GM18861 (cell line): Measurements from ENCODE around the gene SERPINA1.
"Not testable (repeated sequence)": the region's sequence is repeated elsewhere in the genome, so short reads cannot be mapped to it uniquely, and the experiment has no call there.

Experiments
- ATAC-seq: cut with Tn5 transposase; IDR thresholded peaks from one replicate; pipeline ENCODE4 v1.9.1; 2021; ENCODE audit not compliant: unreplicated experiment

The SERPINA1 gene

DNA sequence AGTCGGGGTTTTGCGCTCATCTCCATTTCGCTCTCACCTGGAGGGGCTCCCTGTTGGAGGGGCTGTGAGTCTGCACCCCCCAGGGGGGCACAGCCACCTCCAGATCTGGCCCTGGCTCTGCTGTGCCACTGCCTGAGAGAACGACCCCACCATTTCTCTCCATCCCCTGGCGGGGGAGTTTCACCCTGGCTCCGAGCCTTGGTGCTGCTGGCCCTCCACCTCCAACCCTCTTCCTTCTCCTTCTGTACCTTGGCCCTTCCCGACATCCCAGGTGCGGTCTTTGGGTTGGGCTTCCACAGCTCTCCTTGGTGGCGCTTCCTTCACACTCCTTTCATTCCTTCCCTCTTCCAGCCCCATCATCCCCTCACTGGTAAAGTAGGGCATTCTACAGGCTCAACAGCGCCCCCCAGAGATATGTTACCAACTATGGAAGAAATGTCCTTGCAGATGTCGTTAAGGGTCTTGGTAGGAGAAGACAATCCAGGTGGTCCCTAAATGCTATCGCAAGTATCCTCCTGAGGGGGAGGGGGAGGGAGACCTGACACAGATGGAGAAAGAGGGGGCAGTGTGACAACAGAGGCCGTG lies 16.3 kb downstream of the SERPINA1 start:
- no peak for ATAC-seq

DNA sequence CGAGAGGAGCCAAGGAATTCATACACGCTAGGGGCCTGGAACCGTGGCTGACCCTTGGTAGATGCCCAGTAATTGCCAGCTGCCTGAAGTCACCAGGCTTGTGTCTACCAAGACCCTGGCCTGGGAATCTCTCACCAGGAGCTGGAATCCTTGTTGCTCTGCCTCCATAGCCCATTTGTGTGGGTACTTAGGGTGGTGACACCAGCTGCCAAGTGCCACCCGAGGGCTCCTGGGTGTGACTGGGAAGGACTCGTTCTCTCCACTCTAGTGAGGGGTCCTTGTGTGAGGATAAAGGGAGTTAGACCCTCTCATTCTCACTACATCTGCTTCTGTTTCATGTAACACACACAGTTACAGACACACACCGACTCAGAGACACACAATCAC lies 17.9 kb downstream of the SERPINA1 start:
- ATAC-seq, result no peak

GRCh38 chr14:94369766-94370523 lies 18.5 kb downstream of the SERPINA1 start:
- ATAC-seq, result not testable (repeated sequence)

DNA sequence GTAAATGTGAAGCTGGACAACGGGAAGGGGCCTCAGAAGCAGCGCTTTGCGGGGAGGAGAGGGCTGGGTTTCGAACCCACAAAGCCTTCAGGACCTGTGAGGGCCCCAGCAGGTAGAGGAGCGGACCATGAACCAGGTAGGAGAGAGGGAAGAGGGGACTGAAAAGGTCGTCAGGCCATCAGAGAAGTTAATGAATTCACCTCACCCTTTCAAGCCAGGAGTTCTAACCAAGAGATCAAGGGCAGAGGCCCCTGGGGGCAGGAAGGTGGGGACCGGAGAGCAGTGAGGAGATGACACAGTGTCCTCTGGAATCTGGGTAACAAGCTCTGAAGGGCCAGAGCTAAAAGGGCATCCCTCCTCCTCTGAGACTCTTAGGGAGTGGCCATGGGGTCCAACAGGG lies 19.4 kb downstream of the SERPINA1 start:
- ATAC-seq, result no peak

DNA sequence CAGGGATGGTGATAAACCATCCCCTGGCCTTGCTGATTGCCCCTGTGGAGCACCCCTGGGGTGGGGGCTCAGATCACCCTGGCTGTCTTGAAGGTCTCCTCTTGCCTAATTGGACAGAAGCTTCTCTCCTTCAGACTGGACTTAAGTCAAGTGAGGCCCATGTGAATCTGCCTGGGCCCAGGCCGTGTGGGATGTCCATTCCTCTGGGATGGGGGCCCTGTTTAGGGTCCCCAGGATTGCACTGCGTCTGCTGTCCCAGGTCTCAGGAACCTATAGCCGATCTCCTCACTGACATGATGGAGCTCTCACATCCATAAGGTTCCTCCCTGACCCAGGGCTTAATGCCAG lies 20.2 kb downstream of the SERPINA1 start:
- ATAC-seq, result no peak

DNA sequence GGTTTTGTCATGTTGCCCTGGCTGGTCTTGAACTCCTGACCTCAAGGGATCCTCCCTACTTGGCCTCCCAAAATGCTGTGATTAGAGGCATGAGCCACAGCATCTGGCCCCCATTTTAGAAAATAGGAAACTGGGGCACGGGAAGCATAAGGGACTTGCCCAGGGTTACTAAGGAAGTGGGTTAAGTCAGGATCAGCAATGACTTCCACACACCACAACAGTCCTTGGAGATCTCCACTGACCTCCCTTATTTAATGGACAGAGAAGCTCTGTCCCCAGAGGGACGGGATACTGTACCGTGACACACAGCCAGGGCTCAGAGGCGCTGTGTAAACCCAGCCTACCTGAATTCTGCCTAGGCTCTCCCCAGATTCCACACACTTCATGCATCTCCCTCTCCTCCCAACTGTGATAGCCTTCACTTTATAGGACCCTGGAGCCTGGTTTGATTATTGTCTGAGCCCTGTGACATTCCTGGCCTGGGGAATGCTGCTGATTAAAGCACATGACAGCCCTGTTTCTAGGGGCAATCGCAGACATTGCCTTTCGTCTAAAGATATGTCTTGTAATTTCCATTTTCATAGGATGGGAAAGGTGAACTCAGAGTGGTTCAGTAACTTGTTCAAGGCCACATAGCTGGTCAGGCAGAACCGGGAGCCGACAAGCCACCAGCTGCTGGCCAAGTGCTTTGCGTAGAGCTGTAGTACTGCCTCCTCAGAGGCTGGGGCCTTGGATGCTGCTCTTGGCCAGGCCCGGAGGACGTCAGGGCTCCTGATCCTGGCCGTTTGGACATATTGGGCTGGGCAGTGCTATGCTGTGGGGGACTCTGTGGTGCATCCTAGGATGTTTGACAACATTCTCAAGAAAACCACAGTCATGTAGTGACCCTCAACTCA lies 20.8 kb downstream of the SERPINA1 start:
- ATAC-seq, result no peak

DNA sequence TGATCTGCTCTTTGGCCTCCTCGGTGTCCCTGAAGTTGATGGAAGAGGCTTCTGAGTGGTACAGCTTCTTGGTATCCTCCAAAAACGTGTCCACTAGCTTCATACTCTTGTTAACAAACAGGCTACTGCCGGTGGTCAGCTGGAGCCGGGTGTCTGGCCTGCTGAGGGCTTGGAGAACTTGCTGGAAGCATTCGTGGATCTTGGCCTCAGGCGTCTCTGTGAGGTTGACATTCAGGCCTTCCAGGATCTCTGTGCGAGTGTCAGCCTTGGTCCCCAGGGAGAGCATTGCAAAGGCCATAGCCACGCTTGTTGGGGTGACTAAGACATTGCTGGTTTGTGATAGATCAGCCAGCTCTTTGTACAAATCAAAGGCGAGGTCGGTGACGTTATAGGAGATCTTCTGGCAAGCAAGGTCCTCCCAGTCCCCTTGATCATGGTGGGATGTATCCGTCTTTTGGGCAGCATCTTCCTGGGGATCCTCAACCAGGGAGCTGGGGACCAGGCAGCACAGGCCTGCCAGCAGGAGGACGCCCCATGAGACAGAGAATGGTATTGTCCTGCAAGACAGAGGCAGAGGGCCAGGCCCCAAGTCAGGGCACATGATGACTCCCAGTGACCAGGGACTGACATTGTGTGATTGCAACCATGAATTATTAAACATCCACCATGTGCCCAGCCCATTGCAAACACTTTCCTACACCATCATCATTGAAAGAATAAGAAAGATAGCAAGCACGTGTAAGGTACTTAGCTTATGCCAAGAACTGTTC lies 22.1 kb downstream of the SERPINA1 start, which contains the start of gene SERPINA2:
TSS of gene SERPINA2 (minus strand) at position 553 of the 770 bp plus-strand sequence.
- no peak for ATAC-seq

DNA sequence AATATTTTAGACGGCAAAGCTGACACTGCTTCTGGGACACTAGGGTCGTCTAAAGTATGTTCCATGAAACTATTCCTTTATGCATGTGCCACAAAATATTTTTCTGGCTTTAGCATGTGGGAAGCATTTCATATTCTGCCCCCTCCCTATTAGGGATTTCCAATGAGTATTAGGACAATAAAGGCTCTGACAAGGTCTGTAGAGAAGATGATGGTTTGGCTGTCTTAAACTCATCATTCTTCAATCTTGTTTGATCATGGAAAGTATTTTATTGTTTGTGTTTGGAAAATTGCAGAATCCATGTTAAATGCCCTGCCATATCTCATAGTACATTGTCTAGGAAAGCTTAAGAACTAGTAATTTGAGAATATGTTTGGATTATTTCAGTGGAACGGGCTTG lies 22.8 kb downstream of the SERPINA1 start:
- no peak for ATAC-seq

- no peak for ATAC-seq
These were observed 23.4 kb downstream of the SERPINA1 start for GRCh38 chr14:94364964-94365363.

- no peak for ATAC-seq
These were observed 24.4 kb downstream of the SERPINA1 start for GRCh38 chr14:94364037-94364436.

DNA sequence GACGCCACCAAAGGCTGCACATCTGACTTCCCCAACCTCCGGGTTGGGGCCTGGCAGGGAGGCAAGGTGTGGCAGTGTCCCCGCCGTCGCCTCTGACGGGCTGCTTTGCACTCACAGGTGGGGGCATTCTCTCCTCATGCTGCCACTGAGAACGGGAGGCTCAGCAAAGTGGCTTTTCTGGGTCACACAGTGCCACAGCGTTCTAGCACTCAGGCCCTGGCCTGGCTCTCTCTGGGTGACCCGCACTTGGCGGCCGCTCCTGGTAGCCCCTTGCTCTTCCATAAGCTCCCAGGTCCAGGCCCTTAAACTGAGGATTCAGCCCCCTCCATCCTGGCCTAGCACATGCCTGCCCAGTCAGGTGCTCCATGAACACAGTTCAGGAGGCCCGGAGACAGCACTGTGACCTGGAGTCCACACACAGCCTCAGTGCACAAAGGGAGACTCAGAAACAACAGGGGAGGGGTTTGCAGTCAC lies 25.2 kb downstream of the SERPINA1 start:
- ATAC-seq, result no peak

DNA sequence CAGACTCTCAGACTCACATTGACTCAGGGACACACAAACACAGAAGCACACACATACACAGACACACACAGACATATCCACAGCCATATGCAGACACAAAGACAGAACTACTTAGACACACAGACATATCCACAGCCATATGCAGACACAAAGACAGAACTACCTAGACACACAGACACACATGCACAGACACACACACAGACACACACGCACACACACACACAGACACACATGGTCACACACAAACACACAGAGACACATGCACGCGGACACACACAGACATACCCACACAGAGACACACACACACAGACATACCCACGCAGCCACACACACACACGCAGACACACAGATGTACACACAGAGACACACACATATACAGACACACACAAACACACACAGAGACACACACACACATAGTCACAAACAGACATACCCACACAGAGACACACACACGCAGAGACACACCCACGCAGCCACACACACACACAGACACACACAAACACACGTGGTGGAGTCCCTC lies 25.7 kb downstream of the SERPINA1 start:
- ATAC-seq, result no peak

DNA sequence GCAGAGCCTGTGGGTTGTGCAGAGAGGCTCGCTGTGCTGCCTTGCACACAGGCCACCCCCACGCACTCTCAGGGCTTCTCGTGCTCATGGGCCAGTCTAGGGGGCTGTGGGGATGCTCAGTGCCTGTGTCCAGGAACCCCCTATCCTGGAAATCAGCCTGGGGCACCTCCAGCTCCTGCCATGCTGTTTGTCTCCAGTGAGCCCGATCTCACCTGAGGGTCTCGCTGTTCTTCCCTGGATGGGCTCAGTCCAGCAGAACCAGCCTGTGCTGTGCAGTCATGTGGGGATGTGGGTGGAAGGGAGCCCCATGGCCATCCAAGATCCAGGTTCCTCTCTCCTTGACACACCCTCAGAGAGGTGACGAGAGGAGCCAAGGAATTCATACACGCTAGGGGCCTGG lies 26.7 kb downstream of the SERPINA1 start:
- ATAC-seq, result no peak

GRCh38 chr14:94360945-94361565 lies 27.3 kb downstream of the SERPINA1 start:
- ATAC-seq, result no peak

GRCh38 chr14:94357166-94357565 lies 31.2 kb downstream of the SERPINA1 start:
- ATAC-seq, result no peak

DNA sequence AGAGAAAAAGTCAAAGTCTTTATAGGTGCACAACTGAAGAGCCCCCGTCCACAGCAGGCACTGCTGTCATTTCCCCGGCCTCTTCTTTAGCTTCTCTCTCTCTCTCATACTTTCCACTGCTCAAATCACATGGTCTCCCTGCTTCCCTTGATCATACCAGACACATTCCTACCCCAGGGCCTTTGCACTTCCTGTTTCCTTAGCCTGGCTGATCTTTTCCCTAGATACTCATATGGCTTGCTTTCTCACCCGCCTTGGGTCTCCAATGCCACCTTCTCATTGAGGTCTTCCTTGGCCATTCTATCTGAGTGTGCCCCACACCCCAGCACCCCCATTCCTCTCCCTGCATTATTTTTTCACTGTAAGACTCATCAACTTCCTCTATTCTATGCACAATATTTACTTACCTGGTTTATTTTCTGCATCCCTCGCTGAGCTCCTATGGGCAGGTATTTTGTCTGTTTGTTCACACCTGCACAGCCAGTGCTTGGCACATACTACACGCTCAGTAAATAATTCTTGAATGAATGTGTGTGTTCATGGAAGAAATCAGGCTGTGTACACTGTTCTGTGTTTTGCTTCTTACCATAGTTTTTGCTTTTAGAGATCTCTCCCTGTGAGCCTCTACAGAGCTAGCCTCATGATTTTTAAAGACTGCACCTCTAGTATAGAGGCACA lies 31.9 kb downstream of the SERPINA1 start:
- ATAC-seq, result no peak

- ATAC-seq, result no peak
These were observed 33.1 kb downstream of the SERPINA1 start for GRCh38 chr14:94355191-94355794.

DNA sequence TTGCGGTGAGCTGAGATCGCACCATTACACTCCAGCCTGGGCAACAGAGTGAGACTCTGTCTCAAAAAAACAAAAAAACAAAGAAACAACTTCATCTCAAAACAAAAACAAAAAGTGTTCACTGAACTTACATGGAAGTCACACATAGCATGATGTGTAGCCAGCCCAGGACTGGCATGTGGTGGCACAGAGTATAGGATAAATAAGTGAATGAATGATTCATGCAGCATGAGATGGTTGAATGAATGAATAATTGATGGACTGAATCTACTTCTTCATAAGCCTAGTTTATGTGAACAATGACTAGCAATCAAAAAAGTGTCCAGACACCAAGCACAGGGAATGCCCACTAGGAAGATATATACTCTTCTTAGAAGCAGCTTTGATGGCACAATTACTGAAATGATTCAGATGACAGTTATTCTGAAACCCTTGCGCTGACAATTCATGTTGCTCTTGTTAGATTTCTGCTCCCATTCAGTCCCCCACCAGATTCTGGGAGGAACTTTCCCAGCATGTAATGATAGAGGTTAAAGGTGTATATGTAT lies 33.7 kb downstream of the SERPINA1 start:
- no peak for ATAC-seq

DNA sequence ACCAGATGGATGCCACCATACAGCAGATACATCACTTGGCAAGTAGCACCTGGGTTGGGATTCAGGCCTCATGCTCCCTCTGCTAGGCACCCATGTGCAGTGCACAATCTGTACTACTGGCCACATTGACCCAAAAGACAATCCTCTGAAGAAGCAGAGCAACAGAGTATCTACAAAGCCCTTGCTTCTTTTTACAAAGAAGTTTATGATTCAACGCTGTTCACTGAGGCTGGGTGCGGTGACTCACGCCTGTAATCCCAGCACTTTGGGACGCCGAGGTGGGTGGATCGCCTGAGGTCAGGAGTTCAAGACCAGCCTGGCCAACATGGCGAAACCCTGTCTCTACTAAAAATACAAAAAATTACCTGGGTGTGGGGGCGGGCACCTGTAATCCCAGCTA lies 34.2 kb downstream of the SERPINA1 start:
- ATAC-seq, result not testable (repeated sequence)
